Activated CD4-positive, alpha-beta memory T cell treated with anti-CD3 and anti-CD28 coated beads for 36 hours (primary cell): ENCODE results near the gene ZNF14. TPM values are rescaled to one million over a fixed set of nuclear protein-coding genes. Genes with fewer than 3 reads are reported as not detected.
A peak's percentile ranks its signal among the peaks of the same experiment; 100 is the strongest.
"Not testable (repeated sequence)": the region's sequence is repeated elsewhere in the genome, so short reads cannot be mapped to it uniquely, and the experiment has no call there.

Experiments used
- CTCF ChIA-PET: fragments of 350-600 bp; sonication (Branson Sonifier 250); formaldehyde crosslinking; loops from one replicate; lab custom pipeline; 2021; ENCODE audit warnings: antibody characterized with exemption, inconsistent platforms; lab: Charles Lee
- POLR2A ChIA-PET: fragments of 350-600 bp; sonication (Branson Sonifier 250); formaldehyde crosslinking; loops from one replicate; lab custom pipeline; 2021; ENCODE audit warnings: antibody characterized with exemption; lab: Charles Lee
- DNase-seq: peaks from one replicate; pipeline ENCODE4 v3.0.0-alpha.2; 2020
- H3K27ac Mint-ChIP-seq: one replicate; pipeline ENCODE4 v1.8.0; 2021; ENCODE audit warnings: mixed read lengths
- H3K27me3 Mint-ChIP-seq: one replicate; pipeline ENCODE4 v1.8.0; 2021; ENCODE audit warnings: mixed read lengths
- H3K36me3 Mint-ChIP-seq: one replicate; pipeline ENCODE4 v1.8.0; 2021; ENCODE audit warnings: mixed read lengths
- H3K4me1 Mint-ChIP-seq: one replicate; pipeline ENCODE4 v1.8.0; 2021; ENCODE audit warnings: low read depth, mixed read lengths
- H3K4me3 Mint-ChIP-seq: one replicate; pipeline ENCODE4 v1.8.0; 2021; ENCODE audit warnings: mild to moderate bottlenecking, mixed read lengths
- H3K9me3 Mint-ChIP-seq: one replicate; pipeline ENCODE4 v1.8.0; 2021; ENCODE audit warnings: mixed read lengths
- intact Hi-C: fragments of 100-400 bp; cut with micrococcal nuclease; formaldehyde crosslinking; loops from one replicate; pipeline ENCODE4 v1.15.1; 2023
- total RNA-seq, 2 experiments: library from RNA; stranded (reverse); gene quantifications; one replicate each; pipeline ENCODE4 v1.2.3, GENCODE V29; 2021

ZNF14 gene
- total RNA-seq, 2 experiments from 2014 or later: 6.8 to 7.9 TPM

- DNase-seq: no peak
These were observed 22.4 kb downstream of the ZNF14 start for GRCh38 chr19:19710506-19710905.

DNA sequence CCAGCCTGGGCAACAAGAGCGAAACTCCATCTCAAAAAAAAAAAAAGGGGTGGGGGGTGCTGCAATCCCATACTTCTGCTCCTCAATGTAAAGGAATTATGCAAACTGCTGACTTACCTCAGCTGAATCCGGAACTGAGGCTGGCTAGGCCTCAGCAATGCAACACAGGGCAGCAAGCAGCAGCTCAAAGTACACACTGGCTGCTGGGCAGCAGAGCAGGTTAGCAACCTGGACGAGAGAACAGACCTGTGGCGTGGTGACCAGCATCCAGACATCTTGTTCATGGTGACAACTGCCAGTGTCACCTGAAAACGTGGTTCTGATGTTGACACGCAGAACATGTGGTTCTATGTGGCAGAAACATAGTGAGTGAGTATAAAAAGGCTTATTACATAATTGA is 28.1 kb downstream of the ZNF14 start:
- ChIA-PET POLR2A (no interaction called here), CTCF (no interaction called here)
- intact Hi-C loops: no loop called here
- Mint-ChIP-seq H3K4me1 (no peaks in the 10 kb centered on the region), H3K36me3 (peaks cover 62% of the 10 kb centered on the region), H3K4me3 (no peak overlapping the region), H3K27ac (no peak overlapping the region), H3K9me3 (peaks cover 76% of the 10 kb centered on the region), H3K27me3 (no peaks in the 10 kb centered on the region)
- DNase-seq: no peak

More at GRCh38 chr19:19710506-19710905, 22.4 kb downstream of the ZNF14 start:
- ChIA-PET POLR2A (no interaction called here), CTCF (no interaction called here)
- Mint-ChIP-seq H3K9me3 (peaks cover 94% of the 10 kb centered on the region), H3K27me3 (no peaks in the 10 kb centered on the region), H3K4me1 (no peaks in the 10 kb centered on the region), H3K27ac (no peak overlapping the region), H3K36me3 (peaks cover 86% of the 10 kb centered on the region), H3K4me3 (no peak overlapping the region)
- intact Hi-C loops: no loop called here

DNA sequence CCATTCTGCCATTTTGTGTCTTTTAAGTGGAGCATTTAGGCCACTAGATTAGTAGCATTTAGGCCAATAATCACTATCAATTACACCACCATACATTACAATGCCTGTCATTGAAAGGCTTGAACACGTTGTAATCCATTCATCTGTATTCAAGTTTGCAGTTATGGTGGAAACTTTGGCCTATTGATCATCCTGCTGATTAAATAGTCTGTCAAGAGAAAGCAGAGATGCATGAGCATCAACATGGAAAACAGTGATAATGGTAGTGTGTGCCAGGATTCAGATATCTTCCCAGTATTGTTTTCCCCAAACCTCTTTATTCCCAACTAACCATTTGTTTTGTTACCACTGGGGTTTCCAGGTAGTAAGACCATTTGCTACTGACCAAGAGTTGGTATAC is 32.4 kb downstream of the ZNF14 start:
- intact Hi-C loops, H3K27me3 Mint-ChIP-seq, H3K27ac Mint-ChIP-seq, POLR2A ChIA-PET, DNase-seq, CTCF ChIA-PET, H3K4me1 Mint-ChIP-seq, H3K4me3 Mint-ChIP-seq: not testable (repeated sequence)
- Mint-ChIP-seq H3K36me3 (peaks cover 29% of the 10 kb centered on the region), H3K9me3 (peaks cover 42% of the 10 kb centered on the region)

GRCh38 chr19:19697589-19697988 is 35.3 kb downstream of the ZNF14 start:
- Mint-ChIP-seq H3K36me3 (peaks cover 10% of the 10 kb centered on the region), H3K4me3 (no peak overlapping the region), H3K27me3 (no peaks in the 10 kb centered on the region), H3K4me1 (no peaks in the 10 kb centered on the region), H3K27ac (no peak overlapping the region), H3K9me3 (peaks cover 28% of the 10 kb centered on the region)
- ChIA-PET CTCF (no interaction called here), POLR2A (no interaction called here)
- DNase-seq: no peak
- intact Hi-C loops: no loop called here

DNA sequence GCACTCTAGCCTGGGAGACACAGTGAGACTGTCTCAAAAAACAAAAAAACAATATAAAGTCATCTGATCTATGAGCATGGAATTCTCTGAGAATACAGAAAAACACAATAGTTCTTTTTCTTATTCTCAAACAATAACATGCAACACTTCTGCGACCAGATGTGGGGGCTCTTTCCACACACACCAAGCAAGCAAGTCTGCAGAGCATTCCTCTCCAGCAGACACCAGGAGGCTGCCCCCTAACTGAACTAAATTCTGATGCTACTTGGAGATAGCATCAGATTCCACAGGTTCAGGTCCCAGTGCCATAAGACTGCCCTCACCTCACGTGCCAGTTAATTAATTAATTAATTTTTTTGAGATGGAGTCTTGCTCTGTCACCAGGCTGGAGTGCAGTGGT is 36.5 kb downstream of the ZNF14 start:
- no peak for DNase-seq
- intact Hi-C loops: no loop called here
- Mint-ChIP-seq H3K36me3 (peaks cover 10% of the 10 kb centered on the region), H3K9me3 (peaks cover 25% of the 10 kb centered on the region), H3K4me1 (no peaks in the 10 kb centered on the region), H3K27me3 (no peaks in the 10 kb centered on the region), H3K27ac (no peak overlapping the region), H3K4me3 (no peak overlapping the region)
- ChIA-PET CTCF (no interaction called here), POLR2A (no interaction called here)

DNA sequence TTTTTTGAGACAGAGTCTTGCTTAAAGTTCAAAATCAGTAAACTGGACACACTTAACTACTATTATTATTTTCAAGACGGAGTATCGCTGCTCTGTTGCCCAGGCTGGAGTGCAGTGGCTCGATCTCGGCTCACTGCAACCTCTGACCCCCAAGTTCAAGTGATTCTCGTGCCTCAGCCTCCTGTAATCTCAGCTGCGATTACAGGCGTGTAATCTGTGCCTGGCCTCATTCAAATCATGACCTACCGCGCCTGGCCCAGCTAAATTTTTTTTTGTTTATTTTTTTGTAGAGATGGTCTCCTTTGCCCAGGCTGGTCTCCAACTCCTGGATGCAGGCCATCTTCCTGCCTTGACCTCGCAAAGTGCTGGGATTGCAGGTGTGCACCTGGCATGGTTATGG is 41.2 kb downstream of the ZNF14 start:
- ChIA-PET CTCF (no interaction called here), POLR2A (no interaction called here)
- peaks cover 13% of the 10 kb centered on the region for H3K9me3 Mint-ChIP-seq
- H3K36me3 Mint-ChIP-seq: peaks cover 7% of the 10 kb centered on the region
- no peak for DNase-seq
- H3K27ac Mint-ChIP-seq: no peak overlapping the region
- H3K4me3 Mint-ChIP-seq: no peak overlapping the region
- H3K4me1 Mint-ChIP-seq: no peaks in the 10 kb centered on the region
- no peaks in the 10 kb centered on the region for H3K27me3 Mint-ChIP-seq
- intact Hi-C loops: no loop called here

GRCh38 chr19:19689023-19689422 is 43.9 kb downstream of the ZNF14 start:
- H3K4me1 Mint-ChIP-seq, intact Hi-C loops, H3K4me3 Mint-ChIP-seq, POLR2A ChIA-PET, CTCF ChIA-PET, DNase-seq, H3K27me3 Mint-ChIP-seq, H3K27ac Mint-ChIP-seq: not testable (repeated sequence)
- Mint-ChIP-seq H3K36me3 (peaks cover 15% of the 10 kb centered on the region), H3K9me3 (peaks cover 24% of the 10 kb centered on the region)

DNA sequence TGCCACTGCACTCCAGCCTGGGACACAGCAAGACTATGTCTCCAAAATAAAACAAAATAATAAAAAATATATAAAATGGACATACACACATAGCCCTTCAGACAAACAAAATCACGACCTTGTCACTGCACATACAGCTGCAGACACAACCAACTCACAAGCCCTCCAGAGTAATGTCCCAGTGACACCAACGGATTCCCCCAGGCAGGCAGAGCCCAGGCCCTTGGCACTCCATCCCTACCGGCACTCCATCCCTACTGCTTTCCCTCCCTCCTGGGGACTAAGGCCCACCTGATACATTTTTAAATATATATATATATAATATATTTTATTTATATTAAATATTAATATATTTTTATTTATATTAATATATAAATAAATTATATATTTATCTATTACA is 45.8 kb downstream of the ZNF14 start:
- CTCF ChIA-PET: no interaction called here
- Mint-ChIP-seq H3K27me3 (no peaks in the 10 kb centered on the region), H3K4me3 (no peak overlapping the region), H3K9me3 (peaks cover 37% of the 10 kb centered on the region), H3K4me1 (no peaks in the 10 kb centered on the region), H3K27ac (no peak overlapping the region), H3K36me3 (peaks cover 34% of the 10 kb centered on the region)
- intact Hi-C loops: no loop called here
- no peak for DNase-seq
- POLR2A ChIA-PET: interaction anchor here (0.6 kb wide), 1 partner anchor 20 kb away, joined by 3 read pairs; no protein-coding TSS in a partner anchor

DNA sequence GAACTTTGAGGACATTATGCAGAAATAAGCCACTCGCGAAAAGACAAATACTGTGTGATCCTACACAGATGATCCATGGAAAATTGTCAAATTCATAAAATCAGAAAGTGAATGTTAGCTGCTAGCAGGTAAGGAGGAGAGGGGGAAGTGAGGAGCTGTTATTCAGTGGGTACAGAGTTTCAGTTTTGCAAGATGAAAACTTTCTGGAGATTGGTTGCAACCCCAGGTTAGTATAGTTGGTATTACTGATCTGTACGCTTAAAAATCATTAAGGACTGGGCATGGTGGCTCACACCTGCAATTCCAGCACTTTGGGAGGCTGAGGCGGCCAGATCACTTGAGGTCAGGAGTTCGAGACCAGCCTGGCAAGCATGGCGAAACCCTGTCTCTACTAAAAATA is 46.3 kb downstream of the ZNF14 start:
- DNase-seq: no peak
- no peak overlapping the region for H3K27ac Mint-ChIP-seq
- H3K4me3 Mint-ChIP-seq: no peak overlapping the region
- intact Hi-C loops: no loop called here
- H3K9me3 Mint-ChIP-seq: peaks cover 37% of the 10 kb centered on the region
- CTCF ChIA-PET: interaction anchor here (0.7 kb wide), 1 partner anchor 43 kb away, joined by 3 read pairs; the partner anchor contains the start of gene GMIP
- no peaks in the 10 kb centered on the region for H3K4me1 Mint-ChIP-seq
- H3K27me3 Mint-ChIP-seq: no peaks in the 10 kb centered on the region
- H3K36me3 Mint-ChIP-seq: peaks cover 37% of the 10 kb centered on the region
- POLR2A ChIA-PET: interaction anchor here (0.6 kb wide), 1 partner anchor 20 kb away, joined by 3 read pairs; no protein-coding TSS in a partner anchor

DNA sequence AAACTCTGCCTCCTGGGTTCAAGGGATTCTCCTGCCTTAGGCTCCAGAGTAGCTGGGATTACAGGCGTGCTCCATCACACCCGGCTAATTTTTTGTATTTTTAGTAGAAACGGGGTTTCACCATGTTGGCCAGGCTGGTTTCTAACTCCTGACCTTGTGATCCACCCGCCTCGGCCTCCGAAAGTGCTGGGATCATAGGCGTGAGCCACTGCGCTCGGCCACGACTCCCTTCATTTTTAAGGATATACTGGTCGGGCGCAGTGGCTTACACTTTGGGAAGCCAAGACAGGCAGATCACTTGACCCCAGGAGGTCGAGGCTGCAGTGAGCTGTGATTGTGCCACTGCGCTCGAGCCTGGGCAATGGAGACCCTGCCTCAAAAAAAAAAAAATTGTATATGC is 46.8 kb downstream of the ZNF14 start:
- CTCF ChIA-PET: interaction anchor here (0.7 kb wide), 1 partner anchor 43 kb away, joined by 3 read pairs; the partner anchor contains the start of gene GMIP
- intact Hi-C loops, H3K27ac Mint-ChIP-seq, H3K4me1 Mint-ChIP-seq, H3K4me3 Mint-ChIP-seq, DNase-seq, H3K27me3 Mint-ChIP-seq: not testable (repeated sequence)
- POLR2A ChIA-PET: interaction anchor here (0.6 kb wide), 1 partner anchor 21 kb away, joined by 3 read pairs; no protein-coding TSS in a partner anchor
- H3K36me3 Mint-ChIP-seq: peaks cover 41% of the 10 kb centered on the region
- H3K9me3 Mint-ChIP-seq: peaks cover 42% of the 10 kb centered on the region

DNA sequence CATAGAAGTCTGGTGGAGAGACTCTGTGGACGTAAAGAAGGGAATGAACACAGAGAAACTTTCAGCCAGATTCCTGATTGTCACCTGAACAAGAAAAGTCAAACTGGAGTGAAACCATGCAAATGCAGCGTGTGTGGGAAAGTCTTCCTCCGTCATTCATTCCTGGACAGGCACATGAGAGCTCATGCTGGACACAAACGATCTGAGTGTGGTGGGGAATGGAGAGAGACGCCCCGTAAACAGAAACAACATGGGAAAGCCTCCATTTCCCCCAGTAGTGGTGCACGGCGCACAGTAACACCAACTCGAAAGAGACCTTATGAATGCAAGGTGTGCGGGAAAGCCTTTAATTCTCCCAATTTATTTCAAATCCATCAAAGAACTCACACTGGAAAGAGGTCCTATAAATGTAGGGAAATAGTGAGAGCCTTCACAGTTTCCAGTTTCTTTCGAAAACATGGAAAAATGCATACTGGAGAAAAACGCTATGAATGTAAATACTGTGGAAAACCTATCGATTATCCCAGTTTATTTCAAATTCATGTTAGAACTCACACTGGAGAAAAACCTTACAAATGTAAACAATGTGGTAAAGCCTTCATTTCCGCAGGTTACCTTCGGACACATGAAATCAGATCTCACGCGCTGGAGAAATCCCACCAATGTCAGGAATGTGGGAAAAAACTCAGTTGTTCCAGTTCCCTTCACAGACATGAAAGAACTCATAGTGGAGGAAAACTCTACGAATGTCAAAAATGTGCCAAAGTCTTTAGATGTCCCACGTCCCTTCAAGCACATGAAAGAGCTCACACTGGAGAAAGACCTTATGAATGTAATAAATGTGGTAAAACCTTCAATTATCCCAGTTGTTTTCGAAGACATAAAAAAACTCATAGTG is 53.5 kb downstream of the ZNF14 start:
- peaks cover 76% of the 10 kb centered on the region for H3K9me3 Mint-ChIP-seq
- no peaks in the 10 kb centered on the region for H3K27me3 Mint-ChIP-seq
- peaks cover 93% of the 10 kb centered on the region for H3K36me3 Mint-ChIP-seq
- DNase-seq: no peak
- peaks cover 21% of the 10 kb centered on the region for H3K4me1 Mint-ChIP-seq
- ChIA-PET POLR2A (no interaction called here), CTCF (no interaction called here)
- H3K4me3 Mint-ChIP-seq: no peak overlapping the region
- intact Hi-C loops: no loop called here
- peak overlapping the region; percentile 39 for H3K27ac Mint-ChIP-seq

DNA sequence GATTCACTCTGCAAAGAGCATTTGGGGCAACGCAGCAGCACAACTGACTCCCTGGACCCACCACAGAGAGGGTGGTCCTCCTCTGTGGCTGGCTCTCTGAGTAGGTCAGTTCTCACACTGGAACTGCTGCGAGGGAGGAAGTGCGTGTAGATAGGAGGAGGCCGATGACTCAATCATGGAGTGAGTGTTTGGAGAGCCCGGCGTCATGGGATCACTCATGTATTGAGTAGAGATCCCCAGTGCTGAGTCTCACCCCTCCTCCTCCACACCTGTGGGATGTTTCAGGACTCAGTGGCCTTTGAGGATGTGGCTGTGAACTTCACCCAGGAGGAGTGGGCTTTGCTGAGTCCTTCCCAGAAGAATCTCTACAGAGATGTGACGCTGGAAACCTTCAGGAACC is 55.3 kb downstream of the ZNF14 start:
- Mint-ChIP-seq H3K4me1 (peaks cover 25% of the 10 kb centered on the region), H3K9me3 (peaks cover 66% of the 10 kb centered on the region), H3K36me3 (peaks cover 93% of the 10 kb centered on the region), H3K4me3 (no peak overlapping the region), H3K27ac (peak overlapping the region; percentile 42), H3K27me3 (no peaks in the 10 kb centered on the region)
- intact Hi-C loops: no loop called here
- no peak for DNase-seq
- ChIA-PET POLR2A (no interaction called here), CTCF (no interaction called here)
